Activated CD8-positive, alpha-beta T cell treated with anti-CD3 and anti-CD28 coated beads for 36 hours (primary cell): ENCODE results near the gene FBXL2. TPM values are rescaled to one million over a fixed set of nuclear protein-coding genes. Genes with fewer than 3 reads are reported as not detected.
A peak's percentile ranks its signal among the peaks of the same experiment; 100 is the strongest.

ENCODE experiments used
- ATAC-seq: fragments of 200-7000 bp; cut with Tn5 transposase; one replicate; pipeline ENCODE4 v1.10.0; 2021; ENCODE audit warnings: mild to moderate bottlenecking, moderate library complexity
- CTCF ChIA-PET: fragments of 350-600 bp; sonication (Branson Sonifier 250); formaldehyde crosslinking; loops from one replicate; lab custom pipeline; 2021; ENCODE audit warnings: antibody characterized with exemption; lab: Charles Lee
- POLR2A ChIA-PET: fragments of 350-600 bp; sonication (Branson Sonifier 250); formaldehyde crosslinking; loops from one replicate; lab custom pipeline; 2021; ENCODE audit warnings: antibody characterized with exemption; lab: Charles Lee
- DNase-seq: peaks from one replicate; pipeline ENCODE4 v3.0.0-alpha.2; 2020
- H3K27ac Mint-ChIP-seq: one replicate; pipeline ENCODE4 v1.8.0; 2021; ENCODE audit warnings: mild to moderate bottlenecking, mixed read lengths
- H3K27me3 Mint-ChIP-seq: one replicate; pipeline ENCODE4 v1.8.0; 2021; ENCODE audit warnings: mixed read lengths
- H3K36me3 Mint-ChIP-seq: one replicate; pipeline ENCODE4 v1.8.0; 2021; ENCODE audit warnings: low read depth, mixed read lengths
- H3K4me1 Mint-ChIP-seq: one replicate; pipeline ENCODE4 v1.8.0; 2021; ENCODE audit warnings: low read depth, mixed read lengths
- H3K4me3 Mint-ChIP-seq: one replicate; pipeline ENCODE4 v1.8.0; 2021; ENCODE audit warnings: mild to moderate bottlenecking, moderate library complexity, mixed read lengths
- H3K9me3 Mint-ChIP-seq: one replicate; pipeline ENCODE4 v1.8.0; 2021; ENCODE audit warnings: mixed read lengths
- intact Hi-C: fragments of 100-400 bp; cut with micrococcal nuclease; formaldehyde crosslinking; loops from one replicate; pipeline ENCODE4 v1.10.0; 2022
- total RNA-seq, 2 experiments: library from RNA; stranded (reverse); gene quantifications; one replicate each; pipeline ENCODE4 v1.2.3, GENCODE V29; 2021
- TF ChIP-seq, protein P1 (sequence below): fragments of 200-600 bp; IDR thresholded peaks from one replicate; pipeline ENCODE4 v1.8.0; 2022; ENCODE audit warnings: antibody characterized with exemption, mild to moderate bottlenecking

Gene FBXL2
- total RNA-seq, 2 experiments from 2014 or later, result not detected

DNA sequence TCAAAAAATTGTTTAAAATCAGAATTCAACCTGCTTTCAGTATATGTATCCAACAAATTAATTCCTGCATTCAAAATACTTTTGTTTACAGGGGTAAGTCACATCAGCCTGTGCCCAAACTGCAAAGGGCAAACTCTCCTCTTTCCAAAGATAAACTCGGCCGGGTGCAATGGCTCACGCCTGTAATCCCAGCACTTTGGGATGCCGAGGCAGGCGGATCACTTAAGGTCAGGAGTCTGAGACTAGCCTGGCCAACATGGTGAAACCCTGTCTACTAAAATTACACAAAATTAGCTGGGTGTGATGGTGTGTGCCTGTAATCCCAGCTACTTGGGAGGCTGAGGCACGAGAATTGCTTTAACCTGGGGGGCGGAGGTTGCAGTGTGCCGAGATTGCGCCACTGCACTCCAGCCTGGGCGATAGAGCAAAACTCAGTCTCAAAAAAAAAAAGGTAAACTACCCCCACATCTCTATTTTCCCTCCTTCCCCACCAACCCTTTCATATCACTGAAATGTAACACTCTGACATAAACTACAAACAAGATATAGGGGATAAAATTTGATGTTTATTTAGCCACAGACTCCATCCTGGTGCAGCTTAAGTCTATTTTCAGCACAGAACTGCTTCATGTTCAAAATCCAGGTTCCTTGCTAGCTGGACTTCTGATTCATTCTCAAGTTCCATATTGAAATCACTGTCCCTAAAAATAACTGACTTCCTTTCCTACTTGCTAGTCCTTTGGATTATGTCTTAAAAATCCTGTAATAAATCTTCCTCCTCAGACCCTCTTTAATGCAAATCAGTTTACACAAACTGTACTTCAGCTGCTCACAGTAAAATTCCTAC lies 147.6 kb downstream of the FBXL2 start:
- Mint-ChIP-seq H3K9me3 (no peaks in the 10 kb centered on the region), H3K27me3 (no peaks in the 10 kb centered on the region), H3K4me3 (no peak overlapping the region), H3K27ac (peak overlapping the region; percentile 16), H3K4me1 (peaks cover 34% of the 10 kb centered on the region), H3K36me3 (peaks cover 34% of the 10 kb centered on the region)
- DNase-seq (no peak), ATAC-seq (no peak)
- intact Hi-C loops, result no loop called here
- CTCF ChIA-PET, result no interaction called here
- TF ChIP-seq, protein P1, sequence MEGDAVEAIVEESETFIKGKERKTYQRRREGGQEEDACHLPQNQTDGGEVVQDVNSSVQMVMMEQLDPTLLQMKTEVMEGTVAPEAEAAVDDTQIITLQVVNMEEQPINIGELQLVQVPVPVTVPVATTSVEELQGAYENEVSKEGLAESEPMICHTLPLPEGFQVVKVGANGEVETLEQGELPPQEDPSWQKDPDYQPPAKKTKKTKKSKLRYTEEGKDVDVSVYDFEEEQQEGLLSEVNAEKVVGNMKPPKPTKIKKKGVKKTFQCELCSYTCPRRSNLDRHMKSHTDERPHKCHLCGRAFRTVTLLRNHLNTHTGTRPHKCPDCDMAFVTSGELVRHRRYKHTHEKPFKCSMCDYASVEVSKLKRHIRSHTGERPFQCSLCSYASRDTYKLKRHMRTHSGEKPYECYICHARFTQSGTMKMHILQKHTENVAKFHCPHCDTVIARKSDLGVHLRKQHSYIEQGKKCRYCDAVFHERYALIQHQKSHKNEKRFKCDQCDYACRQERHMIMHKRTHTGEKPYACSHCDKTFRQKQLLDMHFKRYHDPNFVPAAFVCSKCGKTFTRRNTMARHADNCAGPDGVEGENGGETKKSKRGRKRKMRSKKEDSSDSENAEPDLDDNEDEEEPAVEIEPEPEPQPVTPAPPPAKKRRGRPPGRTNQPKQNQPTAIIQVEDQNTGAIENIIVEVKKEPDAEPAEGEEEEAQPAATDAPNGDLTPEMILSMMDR, result no peak
- POLR2A ChIA-PET, result interaction anchor here (0.8 kb wide), 1 partner anchor 13 kb away, joined by 3 read pairs; no protein-coding TSS in a partner anchor

DNA sequence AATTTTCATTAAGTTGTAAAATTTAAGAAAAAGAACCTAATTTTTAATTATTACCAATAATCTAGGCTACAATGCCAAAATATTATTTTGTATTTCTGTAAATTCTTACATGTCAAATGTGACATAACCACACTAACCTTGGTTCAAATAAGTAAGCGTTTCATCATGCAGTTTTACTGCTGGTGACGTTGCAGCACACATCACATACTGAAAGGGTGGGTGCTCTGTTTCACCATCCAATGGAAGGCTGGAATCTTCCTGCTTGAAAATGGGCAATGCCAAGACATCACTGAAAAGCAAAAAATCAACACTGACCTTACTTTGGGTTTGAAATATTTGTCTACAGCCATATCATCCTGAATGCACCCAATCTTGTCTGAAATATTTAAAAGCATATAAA lies 148.2 kb downstream of the FBXL2 start:
- ChIA-PET CTCF (no interaction called here), POLR2A (interaction anchor here (0.8 to 1.1 kb wide), 2 partner anchors 12 to 15 kb away, joined by 3 to 6 read pairs; partner anchors contain the start of gene UBP1)
- peak overlapping the region; percentile 16 for H3K27ac Mint-ChIP-seq
- H3K4me3 Mint-ChIP-seq, result no peak overlapping the region
- H3K36me3 Mint-ChIP-seq, result peaks cover 34% of the 10 kb centered on the region
- H3K27me3 Mint-ChIP-seq, result no peaks in the 10 kb centered on the region
- TF ChIP-seq, protein P1, result no peak
- no peaks in the 10 kb centered on the region for H3K9me3 Mint-ChIP-seq
- H3K4me1 Mint-ChIP-seq, result peaks cover 35% of the 10 kb centered on the region
- ATAC-seq (no peak), DNase-seq (no peak)
- intact Hi-C loops, result no loop called here

DNA sequence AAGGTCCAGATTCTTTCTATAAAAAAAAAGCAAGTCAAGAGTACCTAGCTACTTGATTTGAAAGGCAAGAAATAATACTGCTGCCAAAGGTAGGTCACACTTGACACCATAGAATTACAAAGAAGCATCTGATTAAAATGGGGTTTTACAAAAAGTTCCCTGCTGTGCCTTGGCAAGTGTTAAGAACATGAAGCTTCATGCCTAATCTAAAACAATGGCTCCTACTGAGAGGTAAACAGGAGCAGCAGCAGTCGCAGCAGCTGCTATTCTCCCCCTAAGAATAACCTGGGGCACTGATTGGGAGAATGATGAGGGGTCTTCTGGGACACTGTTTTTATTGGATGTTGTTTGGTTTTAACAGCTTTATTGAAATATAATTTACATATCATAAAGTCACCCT lies 148.8 kb downstream of the FBXL2 start:
- CTCF ChIA-PET, result interaction anchor here (1.6 kb wide), 1 partner anchor 53 kb away, joined by 3 read pairs; no protein-coding TSS in a partner anchor
- DNase-seq (no peak), ATAC-seq (no peak)
- POLR2A ChIA-PET, result interaction anchor here (1.1 kb wide), 1 partner anchor 14 kb away, joined by 6 read pairs; the partner anchor contains the start of gene UBP1
- TF ChIP-seq, protein P1, result no peak
- intact Hi-C loops, result no loop called here
- Mint-ChIP-seq H3K4me3 (no peak overlapping the region), H3K4me1 (peaks cover 38% of the 10 kb centered on the region), H3K27ac (no peak overlapping the region), H3K9me3 (no peaks in the 10 kb centered on the region), H3K27me3 (no peaks in the 10 kb centered on the region), H3K36me3 (peaks cover 30% of the 10 kb centered on the region)

DNA sequence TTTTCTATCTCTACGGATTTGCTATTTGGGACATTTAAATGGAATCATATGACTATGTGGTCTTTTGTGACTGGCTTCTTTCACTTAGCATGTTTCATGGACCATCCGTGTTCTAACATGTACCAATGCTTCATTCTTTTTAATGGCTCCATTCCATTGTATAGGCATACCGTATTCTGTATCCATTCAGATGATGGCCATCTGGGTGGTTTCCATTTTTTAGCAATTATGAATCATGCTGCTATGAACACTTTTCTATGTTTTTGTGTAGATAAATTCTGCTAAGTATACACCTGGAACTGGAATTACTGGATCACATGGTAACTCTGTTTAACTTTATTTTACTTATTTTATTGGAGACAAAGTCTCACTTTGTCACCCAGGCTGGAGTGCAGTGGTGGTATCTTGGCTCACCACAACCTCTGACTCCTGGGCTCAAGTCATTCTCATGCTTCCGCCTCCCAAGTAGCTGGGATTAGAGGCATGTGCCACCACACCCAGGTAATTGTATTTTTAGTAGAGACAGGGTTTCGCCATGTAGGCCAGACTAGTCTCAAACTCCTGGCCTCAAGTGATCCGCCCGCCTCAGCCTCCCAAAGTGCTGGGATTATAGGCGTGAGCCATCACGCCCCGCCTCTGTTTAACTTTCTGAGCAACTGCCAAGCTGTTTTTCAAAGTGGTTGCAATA lies 149.5 kb downstream of the FBXL2 start:
- ATAC-seq, result no peak
- Mint-ChIP-seq H3K9me3 (no peaks in the 10 kb centered on the region), H3K36me3 (peaks cover 23% of the 10 kb centered on the region), H3K4me3 (no peak overlapping the region), H3K4me1 (peaks cover 45% of the 10 kb centered on the region), H3K27ac (peak overlapping the region; percentile 2), H3K27me3 (no peaks in the 10 kb centered on the region)
- TF ChIP-seq, protein P1, result no peak
- CTCF ChIA-PET, result interaction anchor here (1.6 kb wide), 1 partner anchor 54 kb away, joined by 3 read pairs; no protein-coding TSS in a partner anchor
- no peak for DNase-seq
- POLR2A ChIA-PET, result interaction anchor here (1.1 kb wide), 1 partner anchor 13 kb away, joined by 6 read pairs; the partner anchor contains the start of gene UBP1
- intact Hi-C loops, result no loop called here
